Liver (tissue), 3 donors: ENCODE measurements around the gene CCDC61.

Experiments
- FOXA1 ChIP-seq: IDR thresholded peaks from 2 replicates; pipeline ENCODE4 v1.6.1; 2016; ENCODE audit warnings: antibody characterized with exemption
- GABPA ChIP-seq, 2 donors: IDR thresholded peaks in 1 of 2; conservative IDR thresholded peaks in 1 of 2; 2 replicates each; pipeline ENCODE4 v1.6.1; 2016; ENCODE audit warnings: antibody characterized with exemption in 2 of 2, mild to moderate bottlenecking in 1 of 2, moderate library complexity in 1 of 2
- HNF4A ChIP-seq, 2 donors: conservative IDR thresholded peaks; 2 replicates each; pipeline ENCODE4 v1.6.1; 2016; ENCODE audit warnings: antibody characterized with exemption in 2 of 2, mild to moderate bottlenecking in 2 of 2
- HNF4G ChIP-seq: IDR thresholded peaks from 2 replicates; pipeline ENCODE4 v1.6.1; 2016; ENCODE audit warnings: antibody characterized with exemption
- JUND ChIP-seq, 2 donors: IDR thresholded peaks; 2 replicates each; pipeline ENCODE4 v1.6.1; 2016; ENCODE audit warnings: antibody characterized with exemption in 2 of 2
- NR2F2 ChIP-seq: IDR thresholded peaks from 2 replicates; pipeline ENCODE4 v1.6.1; 2016; ENCODE audit warnings: antibody characterized with exemption
- RAD21 ChIP-seq, 2 donors: IDR thresholded peaks; 2 replicates each; pipeline ENCODE4 v1.6.1; 2016; ENCODE audit warnings: antibody characterized with exemption in 2 of 2, mild to moderate bottlenecking in 2 of 2
- SP1 ChIP-seq: IDR thresholded peaks from 2 replicates; pipeline ENCODE4 v1.6.1; 2018; ENCODE audit warnings: antibody characterized with exemption, mild to moderate bottlenecking
- TAF1 ChIP-seq: conservative IDR thresholded peaks from 2 replicates; pipeline ENCODE4 v1.6.1; 2016; ENCODE audit warnings: antibody characterized with exemption, mild to moderate bottlenecking
- TF ChIP-seq, protein P1 (sequence below): fragments of 150-350 bp; IDR thresholded peaks from 2 replicates; pipeline ENCODE4 v1.5.1; 2017; ENCODE audit warnings: improper control_type of control experiment, low read depth, low read length; ENCODE audit not compliant: missing input control
- TF ChIP-seq, protein P2 (sequence below): IDR thresholded peaks from 2 replicates; pipeline ENCODE4 v1.6.1; 2016; ENCODE audit warnings: antibody characterized with exemption
- TF ChIP-seq, protein P3 (sequence below): IDR thresholded peaks from 2 replicates; pipeline ENCODE4 v1.6.1; 2016; ENCODE audit warnings: antibody characterized with exemption
- TF ChIP-seq, protein P4 (sequence below): IDR thresholded peaks from 2 replicates; pipeline ENCODE4 v1.6.1; 2016; ENCODE audit warnings: antibody characterized with exemption, mild to moderate bottlenecking
- TF ChIP-seq, protein P5 (sequence below): IDR thresholded peaks from 2 replicates; pipeline ENCODE4 v1.6.1; 2016; ENCODE audit warnings: antibody characterized with exemption
- donor health status: healthy.
- donor health status: healthy.

DNA sequence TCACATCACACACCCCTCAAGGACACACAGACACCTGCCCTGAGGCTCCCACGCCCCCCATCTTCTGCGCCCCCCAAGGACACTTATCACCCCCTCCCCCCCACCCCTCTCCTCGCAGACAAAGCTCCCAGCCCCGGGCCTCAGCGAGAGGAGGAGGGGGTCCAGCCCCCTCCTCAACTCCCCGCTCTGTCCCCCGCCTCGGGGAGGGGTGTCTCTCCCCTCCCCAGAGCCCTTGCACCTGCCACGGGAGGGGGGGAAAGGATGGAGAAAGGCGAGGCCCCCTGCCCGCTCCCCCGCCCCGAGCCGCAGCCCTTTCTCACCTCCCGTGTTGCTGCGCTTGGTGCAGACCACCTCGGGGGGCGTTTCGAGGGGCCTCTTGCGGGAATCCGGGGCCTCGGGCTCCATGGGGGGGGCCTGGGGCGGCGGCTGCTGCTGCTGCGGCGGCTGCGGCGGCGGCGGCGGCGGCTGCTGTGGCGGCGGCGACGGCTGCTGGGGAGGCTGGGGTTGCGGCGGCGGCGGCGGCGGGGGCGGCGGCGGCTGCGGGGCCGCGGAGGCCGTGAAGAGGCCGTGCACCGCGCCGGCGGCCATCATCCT, 22.2 kb upstream of the CCDC61 start:
- TF ChIP-seq NR2F2 (no peak), TAF1 (no peak), GABPA (IDR thresholded peaks at IDR 0.05 in 1 of 2, conservative IDR thresholded peaks at IDR 0.05 in 1 of 2) (no peak), SP1 (no peak), JUND (IDR thresholded peaks at IDR 0.05) (no peak), FOXA1 (no peak), HNF4G (no peak), RAD21 (IDR thresholded peaks at IDR 0.05) (no peak), HNF4A (conservative IDR thresholded peaks at IDR 0.05) (no peak)
- TF ChIP-seq, protein P1, sequence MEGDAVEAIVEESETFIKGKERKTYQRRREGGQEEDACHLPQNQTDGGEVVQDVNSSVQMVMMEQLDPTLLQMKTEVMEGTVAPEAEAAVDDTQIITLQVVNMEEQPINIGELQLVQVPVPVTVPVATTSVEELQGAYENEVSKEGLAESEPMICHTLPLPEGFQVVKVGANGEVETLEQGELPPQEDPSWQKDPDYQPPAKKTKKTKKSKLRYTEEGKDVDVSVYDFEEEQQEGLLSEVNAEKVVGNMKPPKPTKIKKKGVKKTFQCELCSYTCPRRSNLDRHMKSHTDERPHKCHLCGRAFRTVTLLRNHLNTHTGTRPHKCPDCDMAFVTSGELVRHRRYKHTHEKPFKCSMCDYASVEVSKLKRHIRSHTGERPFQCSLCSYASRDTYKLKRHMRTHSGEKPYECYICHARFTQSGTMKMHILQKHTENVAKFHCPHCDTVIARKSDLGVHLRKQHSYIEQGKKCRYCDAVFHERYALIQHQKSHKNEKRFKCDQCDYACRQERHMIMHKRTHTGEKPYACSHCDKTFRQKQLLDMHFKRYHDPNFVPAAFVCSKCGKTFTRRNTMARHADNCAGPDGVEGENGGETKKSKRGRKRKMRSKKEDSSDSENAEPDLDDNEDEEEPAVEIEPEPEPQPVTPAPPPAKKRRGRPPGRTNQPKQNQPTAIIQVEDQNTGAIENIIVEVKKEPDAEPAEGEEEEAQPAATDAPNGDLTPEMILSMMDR: no peak
- TF ChIP-seq, protein P2, sequence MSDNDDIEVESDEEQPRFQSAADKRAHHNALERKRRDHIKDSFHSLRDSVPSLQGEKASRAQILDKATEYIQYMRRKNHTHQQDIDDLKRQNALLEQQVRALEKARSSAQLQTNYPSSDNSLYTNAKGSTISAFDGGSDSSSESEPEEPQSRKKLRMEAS: no peak
- TF ChIP-seq, protein P3, sequence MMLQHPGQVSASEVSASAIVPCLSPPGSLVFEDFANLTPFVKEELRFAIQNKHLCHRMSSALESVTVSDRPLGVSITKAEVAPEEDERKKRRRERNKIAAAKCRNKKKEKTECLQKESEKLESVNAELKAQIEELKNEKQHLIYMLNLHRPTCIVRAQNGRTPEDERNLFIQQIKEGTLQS: no peak
- TF ChIP-seq, protein P4, sequence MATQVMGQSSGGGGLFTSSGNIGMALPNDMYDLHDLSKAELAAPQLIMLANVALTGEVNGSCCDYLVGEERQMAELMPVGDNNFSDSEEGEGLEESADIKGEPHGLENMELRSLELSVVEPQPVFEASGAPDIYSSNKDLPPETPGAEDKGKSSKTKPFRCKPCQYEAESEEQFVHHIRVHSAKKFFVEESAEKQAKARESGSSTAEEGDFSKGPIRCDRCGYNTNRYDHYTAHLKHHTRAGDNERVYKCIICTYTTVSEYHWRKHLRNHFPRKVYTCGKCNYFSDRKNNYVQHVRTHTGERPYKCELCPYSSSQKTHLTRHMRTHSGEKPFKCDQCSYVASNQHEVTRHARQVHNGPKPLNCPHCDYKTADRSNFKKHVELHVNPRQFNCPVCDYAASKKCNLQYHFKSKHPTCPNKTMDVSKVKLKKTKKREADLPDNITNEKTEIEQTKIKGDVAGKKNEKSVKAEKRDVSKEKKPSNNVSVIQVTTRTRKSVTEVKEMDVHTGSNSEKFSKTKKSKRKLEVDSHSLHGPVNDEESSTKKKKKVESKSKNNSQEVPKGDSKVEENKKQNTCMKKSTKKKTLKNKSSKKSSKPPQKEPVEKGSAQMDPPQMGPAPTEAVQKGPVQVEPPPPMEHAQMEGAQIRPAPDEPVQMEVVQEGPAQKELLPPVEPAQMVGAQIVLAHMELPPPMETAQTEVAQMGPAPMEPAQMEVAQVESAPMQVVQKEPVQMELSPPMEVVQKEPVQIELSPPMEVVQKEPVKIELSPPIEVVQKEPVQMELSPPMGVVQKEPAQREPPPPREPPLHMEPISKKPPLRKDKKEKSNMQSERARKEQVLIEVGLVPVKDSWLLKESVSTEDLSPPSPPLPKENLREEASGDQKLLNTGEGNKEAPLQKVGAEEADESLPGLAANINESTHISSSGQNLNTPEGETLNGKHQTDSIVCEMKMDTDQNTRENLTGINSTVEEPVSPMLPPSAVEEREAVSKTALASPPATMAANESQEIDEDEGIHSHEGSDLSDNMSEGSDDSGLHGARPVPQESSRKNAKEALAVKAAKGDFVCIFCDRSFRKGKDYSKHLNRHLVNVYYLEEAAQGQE: no peak
- TF ChIP-seq, protein P5, sequence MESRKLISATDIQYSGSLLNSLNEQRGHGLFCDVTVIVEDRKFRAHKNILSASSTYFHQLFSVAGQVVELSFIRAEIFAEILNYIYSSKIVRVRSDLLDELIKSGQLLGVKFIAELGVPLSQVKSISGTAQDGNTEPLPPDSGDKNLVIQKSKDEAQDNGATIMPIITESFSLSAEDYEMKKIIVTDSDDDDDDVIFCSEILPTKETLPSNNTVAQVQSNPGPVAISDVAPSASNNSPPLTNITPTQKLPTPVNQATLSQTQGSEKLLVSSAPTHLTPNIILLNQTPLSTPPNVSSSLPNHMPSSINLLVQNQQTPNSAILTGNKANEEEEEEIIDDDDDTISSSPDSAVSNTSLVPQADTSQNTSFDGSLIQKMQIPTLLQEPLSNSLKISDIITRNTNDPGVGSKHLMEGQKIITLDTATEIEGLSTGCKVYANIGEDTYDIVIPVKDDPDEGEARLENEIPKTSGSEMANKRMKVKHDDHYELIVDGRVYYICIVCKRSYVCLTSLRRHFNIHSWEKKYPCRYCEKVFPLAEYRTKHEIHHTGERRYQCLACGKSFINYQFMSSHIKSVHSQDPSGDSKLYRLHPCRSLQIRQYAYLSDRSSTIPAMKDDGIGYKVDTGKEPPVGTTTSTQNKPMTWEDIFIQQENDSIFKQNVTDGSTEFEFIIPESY: no peak
